ENCODE measurements around the gene NDUFV1.

DNA sequence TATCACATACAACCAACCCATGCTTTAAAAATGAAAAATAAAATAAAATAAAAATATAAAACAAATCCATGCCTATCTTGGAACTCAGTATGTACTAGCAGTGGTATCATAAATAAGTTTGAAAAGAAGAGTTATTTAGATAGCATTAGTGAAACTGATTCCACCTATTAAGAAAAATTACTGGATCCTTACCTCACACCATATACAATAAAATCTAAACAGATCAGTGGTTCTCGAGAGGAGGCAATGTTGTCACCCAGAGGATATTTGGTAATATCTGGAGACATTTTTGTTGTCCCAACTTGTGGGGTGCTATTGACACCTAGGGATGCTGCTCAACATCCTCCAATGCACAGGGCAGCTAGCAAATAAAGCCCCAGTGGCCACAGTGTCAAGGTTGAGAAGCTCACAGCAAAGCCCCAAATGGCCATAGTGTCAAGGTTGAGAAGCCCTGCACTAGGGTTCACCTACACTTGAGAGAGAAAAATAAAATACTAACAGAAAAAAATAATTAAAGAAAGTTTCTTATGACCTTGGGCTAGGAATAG is 9.9 kb upstream of the NDUFV1 start:
- TF ChIP-seq, protein P1, sequence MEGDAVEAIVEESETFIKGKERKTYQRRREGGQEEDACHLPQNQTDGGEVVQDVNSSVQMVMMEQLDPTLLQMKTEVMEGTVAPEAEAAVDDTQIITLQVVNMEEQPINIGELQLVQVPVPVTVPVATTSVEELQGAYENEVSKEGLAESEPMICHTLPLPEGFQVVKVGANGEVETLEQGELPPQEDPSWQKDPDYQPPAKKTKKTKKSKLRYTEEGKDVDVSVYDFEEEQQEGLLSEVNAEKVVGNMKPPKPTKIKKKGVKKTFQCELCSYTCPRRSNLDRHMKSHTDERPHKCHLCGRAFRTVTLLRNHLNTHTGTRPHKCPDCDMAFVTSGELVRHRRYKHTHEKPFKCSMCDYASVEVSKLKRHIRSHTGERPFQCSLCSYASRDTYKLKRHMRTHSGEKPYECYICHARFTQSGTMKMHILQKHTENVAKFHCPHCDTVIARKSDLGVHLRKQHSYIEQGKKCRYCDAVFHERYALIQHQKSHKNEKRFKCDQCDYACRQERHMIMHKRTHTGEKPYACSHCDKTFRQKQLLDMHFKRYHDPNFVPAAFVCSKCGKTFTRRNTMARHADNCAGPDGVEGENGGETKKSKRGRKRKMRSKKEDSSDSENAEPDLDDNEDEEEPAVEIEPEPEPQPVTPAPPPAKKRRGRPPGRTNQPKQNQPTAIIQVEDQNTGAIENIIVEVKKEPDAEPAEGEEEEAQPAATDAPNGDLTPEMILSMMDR (IDR thresholded peaks at IDR 0.05): no peak
- TF ChIP-seq POLR2AphosphoS5 (IDR thresholded peaks at IDR 0.05): no peak

Data from breast epithelium (tissue), 3 donors.